NCI-H187 treated with DMSO at 0.1 percent for 48 hours (cell line): Measurements from ENCODE around the gene PADI1.
"Not testable (repeated sequence)": the region's sequence is repeated elsewhere in the genome, so short reads cannot be mapped to it uniquely, and the experiment has no call there.

Experiments
- DNase-seq: peaks from one replicate; lab custom pipeline; 2025; lab: John Stamatoyannopoulos, UW

PADI1 gene

GRCh38 chr1:17241780-17242074 is 36.8 kb downstream of the PADI1 start:
- DNase-seq = not testable (repeated sequence)

DNA sequence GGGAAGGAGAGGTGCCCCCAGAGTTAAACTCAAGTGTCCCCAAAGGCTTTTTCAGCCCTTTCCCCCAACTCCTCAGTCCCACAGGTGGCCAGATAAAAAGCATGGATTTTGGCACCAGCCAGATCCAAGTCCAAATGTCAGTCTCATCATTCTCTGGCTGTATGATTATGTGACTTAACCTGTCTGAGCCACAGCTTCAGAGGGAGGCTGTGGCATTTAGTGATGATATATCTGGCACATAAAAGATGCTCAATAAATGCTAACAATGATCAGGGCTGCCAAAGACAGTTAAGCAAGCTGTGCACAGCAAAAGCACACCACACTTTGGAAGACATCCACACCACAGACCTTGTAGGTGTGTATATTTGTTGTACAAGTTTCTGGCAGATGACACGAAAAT is 38.3 kb downstream of the PADI1 start:
- DNase-seq = no peak

GRCh38 chr1:17244821-17245740 is 40.2 kb downstream of the PADI1 start:
- no peak for DNase-seq

DNA sequence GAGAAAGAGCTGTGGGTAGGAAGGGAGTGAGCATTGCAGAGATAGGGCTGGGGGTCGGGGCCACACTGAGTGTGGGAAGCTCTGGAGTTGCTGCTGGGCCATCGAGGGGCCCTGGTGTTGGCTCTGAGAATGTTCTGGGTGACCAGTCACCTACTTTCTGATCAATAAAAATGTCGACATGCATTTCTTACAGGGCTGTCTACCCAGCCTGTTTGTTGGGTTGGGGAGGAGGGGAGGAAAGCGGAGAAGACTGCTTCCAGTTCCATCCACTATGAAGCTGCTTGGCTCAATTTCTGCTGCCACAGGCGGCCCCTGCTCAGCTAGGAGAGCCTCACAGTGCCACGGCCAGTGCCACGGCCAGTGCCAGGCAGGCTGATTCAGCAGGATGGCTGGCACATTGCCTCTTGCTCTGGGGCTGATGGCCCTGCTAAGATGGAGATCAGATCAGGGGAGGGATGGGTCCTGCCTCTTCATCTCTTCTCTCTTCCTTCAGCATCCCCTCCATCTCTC is 40.9 kb downstream of the PADI1 start:
- no peak for DNase-seq

DNA sequence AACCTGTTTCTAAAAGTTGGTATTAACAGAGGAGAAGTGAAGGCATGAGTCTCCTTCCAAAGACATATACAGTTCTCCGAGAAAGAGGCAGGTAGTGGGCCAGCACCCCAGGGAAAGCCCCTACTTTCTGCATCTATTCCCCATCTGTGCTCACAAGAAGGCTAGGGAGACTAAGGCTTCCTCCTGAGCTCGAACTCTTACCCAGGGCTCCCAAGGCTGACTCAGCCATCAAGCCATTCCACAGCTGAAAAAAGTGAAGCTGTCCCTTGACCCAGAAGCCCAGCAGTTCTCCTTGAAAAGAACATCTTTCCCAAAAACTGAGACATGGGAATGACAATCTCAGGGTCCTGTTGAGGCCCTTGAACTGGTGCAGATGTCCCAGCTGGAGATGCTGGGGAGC is 42.0 kb downstream of the PADI1 start:
- DNase-seq = no peak

DNA sequence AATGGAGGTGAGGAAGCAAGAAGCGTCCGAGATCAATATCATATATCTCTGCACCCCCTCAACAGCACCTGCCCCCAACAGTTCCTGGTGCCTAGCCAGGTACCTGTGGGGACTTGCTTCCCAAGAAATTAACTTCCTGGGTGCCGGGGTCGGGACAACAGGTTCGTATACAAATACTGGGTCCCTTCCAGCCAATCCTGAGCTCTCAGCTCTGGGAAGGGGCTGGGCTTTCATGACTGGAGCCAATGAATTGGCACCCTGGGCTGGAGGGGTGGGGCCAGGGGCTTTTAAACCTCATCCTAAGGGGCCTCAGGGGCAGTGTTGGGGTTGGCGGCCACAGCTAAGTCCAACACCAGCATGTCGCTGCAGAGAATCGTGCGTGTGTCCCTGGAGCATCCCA is 43.9 kb downstream of the PADI1 start, which contains the start of gene PADI3:
Gene PADI3, plus strand, starts transcription at position 318 of the 400 bp plus-strand sequence. Its CDS starts 40 bp downstream, at position 358.
- DNase-seq = no peak

GRCh38 chr1:17250601-17251000 is 45.7 kb downstream of the PADI1 start:
- no peak for DNase-seq

- no peak for DNase-seq
Measured at GRCh38 chr1:17251246-17251645, 46.3 kb downstream of the PADI1 start.

DNA sequence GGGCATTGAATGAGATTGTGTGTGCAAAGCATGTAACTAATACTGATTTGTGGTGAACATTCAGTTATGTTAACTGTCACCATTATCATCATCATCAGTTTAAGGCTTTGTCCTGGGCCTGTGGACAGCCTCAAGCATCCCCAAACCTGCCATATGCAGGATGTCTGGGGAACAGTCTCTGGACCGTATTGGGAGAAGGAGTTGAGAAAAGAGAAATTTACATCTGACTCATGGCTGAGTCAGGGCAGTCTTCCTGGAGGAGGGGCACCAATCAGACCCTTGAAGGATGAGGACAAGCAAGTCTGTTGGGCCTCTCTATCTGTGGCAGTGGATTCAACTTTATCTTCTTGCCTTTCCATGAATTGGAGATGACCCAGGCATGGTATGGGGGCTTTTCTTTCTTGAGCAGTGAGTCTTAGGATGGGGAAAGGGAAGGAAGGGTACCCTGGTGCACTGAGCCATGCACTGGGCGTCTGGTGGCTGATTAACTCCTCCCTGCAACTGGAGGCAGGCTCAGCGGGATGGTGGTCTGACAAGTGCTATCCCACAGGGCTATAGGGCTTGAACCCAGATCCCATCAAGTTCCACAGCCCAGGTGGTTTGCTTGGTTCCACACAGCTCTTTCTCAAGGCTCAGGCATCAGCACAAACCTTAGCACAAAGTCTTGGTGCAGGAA is 46.9 kb downstream of the PADI1 start:
- DNase-seq = no peak

- DNase-seq = no peak
Measured at GRCh38 chr1:17255336-17255735, 50.4 kb downstream of the PADI1 start.

GRCh38 chr1:17258116-17258757 is 53.3 kb downstream of the PADI1 start:
- no peak for DNase-seq

GRCh38 chr1:17258758-17259130 is 53.8 kb downstream of the PADI1 start:
- no peak for DNase-seq

DNA sequence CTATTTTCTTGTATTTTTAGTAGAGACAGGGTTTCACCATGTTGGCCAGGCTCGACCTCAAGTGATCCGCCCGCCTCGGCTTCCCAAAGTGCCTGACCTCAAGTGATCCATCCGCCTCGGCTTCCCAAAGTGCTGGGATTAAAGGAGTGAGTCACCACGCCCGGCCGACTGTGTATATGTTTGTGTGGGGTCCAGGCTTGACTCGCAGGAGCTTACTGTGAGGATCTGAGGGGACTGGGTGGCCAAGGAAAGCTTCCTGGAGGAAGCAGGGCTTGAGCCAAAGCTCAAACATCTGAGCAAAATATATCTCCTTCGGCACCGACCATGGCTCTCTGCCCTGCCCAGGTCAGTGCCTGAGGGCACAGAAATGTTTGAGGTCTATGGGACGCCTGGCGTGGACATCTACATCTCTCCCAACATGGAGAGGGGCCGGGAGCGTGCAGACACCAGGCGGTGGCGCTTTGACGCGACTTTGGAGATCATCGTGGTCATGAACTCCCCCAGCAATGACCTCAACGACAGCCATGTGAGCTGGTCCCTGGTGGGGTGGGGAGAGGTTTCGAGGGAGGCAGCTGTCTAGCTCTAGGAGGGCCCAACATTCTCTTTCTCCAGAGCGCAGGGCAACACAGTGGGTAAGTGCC is 54.4 kb downstream of the PADI1 start:
- DNase-seq = no peak

DNA sequence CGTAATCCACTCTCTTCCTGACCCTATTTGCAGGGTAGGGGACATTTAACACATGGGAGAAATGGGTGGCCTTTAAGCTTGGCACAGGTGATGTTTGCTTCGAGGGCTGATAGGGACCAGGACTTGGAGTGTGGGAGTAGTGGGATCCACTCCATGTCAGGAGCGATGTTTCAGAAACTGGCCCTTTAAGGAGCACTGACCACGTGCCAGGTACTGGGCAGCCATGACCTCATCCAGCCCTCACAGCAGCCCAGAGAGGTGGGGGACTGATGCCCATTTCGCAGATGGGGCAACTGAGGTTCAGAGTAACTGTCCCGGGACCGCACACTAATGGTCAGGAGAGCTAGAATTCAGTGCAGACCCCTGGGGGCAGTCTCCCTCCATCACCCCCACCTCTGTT is 55.3 kb downstream of the PADI1 start:
- no peak for DNase-seq

- no peak for DNase-seq
Measured at GRCh38 chr1:17260738-17261137, 55.8 kb downstream of the PADI1 start.

DNA sequence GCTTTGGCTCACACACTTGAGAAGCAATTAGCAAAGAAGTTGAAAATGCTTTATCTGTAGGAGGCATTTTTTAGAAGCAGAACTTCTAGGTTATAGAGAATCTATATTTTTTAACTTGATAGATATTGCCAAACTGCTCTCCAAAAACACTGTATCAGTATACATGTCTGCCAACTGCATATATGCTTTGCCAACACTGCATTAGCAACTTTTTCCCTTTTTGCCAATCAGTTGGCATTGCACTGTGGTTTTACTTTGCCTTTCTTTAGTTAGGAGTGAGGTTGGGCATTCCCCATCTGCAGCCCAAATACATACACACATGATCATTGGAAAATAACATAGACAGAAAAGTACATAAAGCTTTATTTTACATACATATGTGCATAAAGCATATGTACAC is 59.0 kb downstream of the PADI1 start:
- no peak for DNase-seq

GRCh38 chr1:17264470-17264869 is 59.5 kb downstream of the PADI1 start:
- no peak for DNase-seq

DNA sequence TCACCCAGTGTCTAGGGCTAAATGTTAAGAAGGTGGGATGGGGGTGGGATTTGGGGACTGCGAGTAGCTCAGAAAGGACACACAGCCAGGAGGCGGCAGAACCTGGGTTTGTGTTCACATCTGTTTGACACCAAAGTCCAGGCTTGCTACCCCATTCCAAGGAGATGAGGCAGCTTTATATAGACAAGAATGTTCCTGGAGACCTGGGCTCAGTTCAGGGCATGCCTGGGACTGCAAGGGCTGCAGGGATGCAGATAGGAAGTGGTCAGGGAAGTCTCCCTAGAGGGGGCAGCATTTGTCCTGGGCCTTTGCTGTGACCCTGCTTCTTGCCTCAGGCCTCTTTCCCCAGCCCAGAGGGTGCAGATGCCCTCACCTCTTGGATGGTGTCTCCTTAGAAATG is 60.2 kb downstream of the PADI1 start:
- no peak for DNase-seq

DNA sequence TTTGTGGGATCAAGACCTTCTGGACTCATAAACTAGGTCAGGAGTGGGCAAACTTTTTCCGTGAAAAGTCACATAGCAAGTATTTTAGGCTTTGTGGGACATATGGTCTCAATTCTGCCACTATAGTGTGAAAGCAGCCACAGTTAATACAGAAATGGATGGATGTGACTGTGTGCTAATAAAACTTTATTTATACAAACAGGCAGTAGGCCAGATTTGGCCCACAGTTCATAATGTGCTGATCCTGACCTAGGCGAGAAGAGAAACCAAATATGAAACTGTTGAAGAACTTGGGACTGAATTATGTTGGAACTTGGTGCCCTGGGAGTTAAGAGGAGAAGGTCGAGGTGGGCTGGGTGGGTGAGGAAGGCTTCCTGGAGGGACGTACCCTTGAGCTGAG is 61.0 kb downstream of the PADI1 start:
- no peak for DNase-seq

DNA sequence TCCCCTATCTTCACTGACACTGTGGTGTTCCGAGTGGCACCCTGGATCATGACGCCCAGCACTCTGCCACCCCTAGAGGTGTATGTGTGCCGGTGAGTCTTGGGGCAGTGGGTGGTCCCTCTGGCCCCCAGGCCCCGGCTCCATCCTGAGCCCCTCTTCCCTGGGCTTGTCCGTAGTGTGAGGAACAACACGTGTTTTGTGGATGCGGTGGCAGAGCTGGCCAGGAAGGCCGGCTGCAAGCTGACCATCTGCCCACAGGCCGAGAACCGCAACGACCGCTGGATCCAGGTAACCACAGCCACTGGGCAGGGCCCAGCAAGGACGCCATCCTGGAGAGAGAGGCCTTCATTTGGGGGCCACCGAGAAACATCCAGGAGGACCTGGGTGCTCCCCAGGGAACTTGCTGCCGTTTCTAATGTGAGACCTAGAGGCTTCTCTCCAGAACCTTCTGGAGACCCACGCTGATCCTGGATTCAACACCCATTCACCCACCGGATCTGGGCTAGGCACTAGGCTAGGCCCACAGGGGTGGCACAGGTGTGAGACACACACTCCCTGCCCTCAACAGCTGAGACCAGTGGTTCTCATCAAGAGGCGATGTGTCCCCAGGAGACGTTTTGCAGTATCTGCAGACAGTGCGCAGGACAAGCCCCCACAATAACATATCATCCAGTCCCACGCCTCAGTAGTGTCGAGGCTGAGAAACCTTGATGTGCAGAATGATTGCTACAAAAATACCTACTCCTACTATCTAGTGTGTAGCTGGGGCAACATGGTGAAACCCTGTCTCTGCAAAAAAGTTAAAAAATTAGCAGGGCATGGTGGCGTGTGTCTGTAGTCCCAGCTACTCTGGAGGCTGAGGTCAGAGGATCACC is 66.2 kb downstream of the PADI1 start:
- DNase-seq = no peak

DNA sequence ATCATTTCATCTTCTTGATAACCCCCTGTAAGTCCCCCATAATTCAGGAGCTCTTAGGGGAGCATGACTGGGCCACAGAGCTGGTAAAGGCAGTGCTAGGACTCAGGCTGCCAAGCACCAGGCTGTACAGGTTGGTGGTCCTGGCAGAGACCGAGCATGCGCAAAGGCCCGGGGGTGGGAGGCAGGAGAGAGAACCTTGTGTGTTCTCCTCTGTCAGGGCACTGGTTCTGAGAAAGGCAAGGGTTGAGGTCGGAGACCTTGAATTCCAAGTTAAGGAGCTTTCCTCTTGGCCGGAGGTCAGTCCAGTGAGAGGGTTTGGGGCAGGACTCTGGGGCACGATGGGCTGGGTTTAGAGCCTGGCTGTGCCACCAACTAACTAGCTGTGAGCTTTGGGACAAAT is 67.1 kb downstream of the PADI1 start:
- no peak for DNase-seq
